ENCODE data around the gene XAF1.

XAF1 gene

GRCh38 chr17:6748617-6749016 lies 7.2 kb upstream of the XAF1 start:
- DNase-seq: no peak
- no peaks in the 10 kb centered on the region for H3K9me3 ChIP-seq
- H3K4me1 ChIP-seq: peaks cover 0 to 19% (median 18%) of the 10 kb centered on the region in 4 donors
- no peak for TF ChIP-seq CTCF (IDR thresholded peaks at IDR 0.05)
- H3K36me3 ChIP-seq: no peaks in the 10 kb centered on the region
- H3K4me3 ChIP-seq: no peak overlapping the region
- H3K27me3 ChIP-seq: no peaks in the 10 kb centered on the region
- no peak overlapping the region for H3K27ac ChIP-seq
- intact Hi-C loops (cut with DNase I; ENCODE audit: low total_unique reads): no loop called here

GRCh38 chr17:6749519-6749918 lies 6.3 kb upstream of the XAF1 start:
- peaks cover 0 to 24% (median 19%) of the 10 kb centered on the region in 4 donors for H3K4me1 ChIP-seq
- no peak for DNase-seq
- no peak overlapping the region for H3K4me3 ChIP-seq
- no peak overlapping the region for H3K27ac ChIP-seq
- no peaks in the 10 kb centered on the region for H3K36me3 ChIP-seq
- intact Hi-C loops (cut with DNase I; ENCODE audit: low total_unique reads): no loop called here
- TF ChIP-seq CTCF (IDR thresholded peaks at IDR 0.05): no peak
- no peaks in the 10 kb centered on the region for H3K9me3 ChIP-seq
- H3K27me3 ChIP-seq: no peaks in the 10 kb centered on the region

GRCh38 chr17:6752068-6752909 lies 3.6 kb upstream of the XAF1 start:
- Histone ChIP-seq H3K9me3 (no peaks in the 10 kb centered on the region), H3K27me3 (no peaks in the 10 kb centered on the region), H3K4me1 (peaks cover 0 to 48% (median 33%) of the 10 kb centered on the region in 4 donors), H3K4me3 (peak overlapping the region in 1 of 2 donors; percentile 25), H3K36me3 (no peaks in the 10 kb centered on the region), H3K27ac (peak overlapping the region; percentile 70 to 86)
- intact Hi-C loops (cut with DNase I; ENCODE audit: low total_unique reads): no loop called here
- DNase-seq: peak; percentile 81
- TF ChIP-seq CTCF (IDR thresholded peaks at IDR 0.05): no peak

- peak overlapping the region in 1 of 2 donors; percentile 25 for H3K4me3 ChIP-seq
- H3K9me3 ChIP-seq: no peaks in the 10 kb centered on the region
- H3K36me3 ChIP-seq: no peaks in the 10 kb centered on the region
- intact Hi-C loops (cut with DNase I; ENCODE audit: low total_unique reads): no loop called here
- TF ChIP-seq CTCF (IDR thresholded peaks at IDR 0.05): no peak
- H3K27me3 ChIP-seq: no peaks in the 10 kb centered on the region
- peak; percentile 66 to 77 for DNase-seq
- H3K27ac ChIP-seq: peak overlapping the region; percentile 70 to 86
- peaks cover 0 to 53% (median 37%) of the 10 kb centered on the region in 4 donors for H3K4me1 ChIP-seq
Measured at GRCh38 chr17:6753006-6753445, 2.8 kb upstream of the XAF1 start.

- peaks cover 0 to 53% (median 37%) of the 10 kb centered on the region in 4 donors for H3K4me1 ChIP-seq
- no peak overlapping the region for H3K4me3 ChIP-seq
- H3K27ac ChIP-seq: peak overlapping the region; percentile 70 to 86
Measured at GRCh38 chr17:6753546-6753945, 2.3 kb upstream of the XAF1 start.

More at GRCh38 chr17:6753546-6753945, 2.3 kb upstream of the XAF1 start:
- TF ChIP-seq CTCF (IDR thresholded peaks at IDR 0.05): no peak
- H3K27me3 ChIP-seq: no peaks in the 10 kb centered on the region
- intact Hi-C loops (cut with DNase I; ENCODE audit: low total_unique reads): no loop called here
- no peaks in the 10 kb centered on the region for H3K36me3 ChIP-seq
- no peak for DNase-seq
- H3K9me3 ChIP-seq: no peaks in the 10 kb centered on the region
